ENCODE results near the gene CHAF1A.

GRCh38 chr19:4488496-4488895, 86.1 kb downstream of the CHAF1A start:
- no peak for TF ChIP-seq TAF1 (IDR thresholded peaks at IDR 0.05; ENCODE audit: borderline replicate concordance, low read depth, low read length)
- TF ChIP-seq POLR2AphosphoS5 (IDR thresholded peaks at IDR 0.05; ENCODE audit: low read depth, low read length) = no peak

All from GM12892 (cell line).